HG02840 (cell line): ENCODE measurements around the gene RNF11.

ENCODE experiments used
- ATAC-seq: cut with Tn5 transposase; IDR thresholded peaks from one replicate; pipeline ENCODE4 v1.9.1; 2021; ENCODE audit warnings: mild to moderate bottlenecking, moderate library complexity, moderate number of reproducible peaks; ENCODE audit not compliant: unreplicated experiment, low FRiP score

RNF11 gene

GRCh38 chr1:51310871-51311613 is 75.0 kb downstream of the RNF11 start:
- no peak for ATAC-seq

GRCh38 chr1:51311826-51312225 is 75.8 kb downstream of the RNF11 start:
- no peak for ATAC-seq

- ATAC-seq: no peak
Measured at GRCh38 chr1:51312718-51313117, 76.6 kb downstream of the RNF11 start.

DNA sequence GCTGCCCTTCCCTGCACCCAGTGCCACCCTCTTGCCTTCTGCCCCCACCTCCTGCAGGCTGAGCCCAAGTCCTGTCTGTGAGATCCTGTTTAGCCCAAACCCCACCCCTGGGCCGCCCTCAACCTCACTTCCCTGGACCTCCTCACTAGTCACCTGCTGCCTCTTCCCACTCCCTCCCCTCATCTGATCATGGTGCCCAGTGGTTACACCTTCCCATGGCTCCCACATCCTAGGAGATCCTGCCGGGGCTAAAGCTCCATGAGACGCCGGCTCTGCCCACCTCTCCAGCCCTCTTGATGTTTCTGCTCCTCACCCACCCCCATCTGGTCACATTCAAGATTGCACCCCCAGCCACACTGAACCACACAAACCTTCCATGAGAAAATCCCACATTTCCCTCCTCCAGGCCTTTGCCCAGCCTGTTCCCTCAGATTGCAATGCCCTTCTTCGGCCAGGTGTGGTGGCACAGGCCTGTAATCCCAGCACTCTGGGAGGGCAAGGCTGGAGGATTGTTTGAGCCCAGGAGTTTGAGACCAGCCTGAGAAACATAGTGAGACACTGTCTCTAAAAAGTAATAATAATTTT is 77.3 kb downstream of the RNF11 start:
- ATAC-seq: no peak

DNA sequence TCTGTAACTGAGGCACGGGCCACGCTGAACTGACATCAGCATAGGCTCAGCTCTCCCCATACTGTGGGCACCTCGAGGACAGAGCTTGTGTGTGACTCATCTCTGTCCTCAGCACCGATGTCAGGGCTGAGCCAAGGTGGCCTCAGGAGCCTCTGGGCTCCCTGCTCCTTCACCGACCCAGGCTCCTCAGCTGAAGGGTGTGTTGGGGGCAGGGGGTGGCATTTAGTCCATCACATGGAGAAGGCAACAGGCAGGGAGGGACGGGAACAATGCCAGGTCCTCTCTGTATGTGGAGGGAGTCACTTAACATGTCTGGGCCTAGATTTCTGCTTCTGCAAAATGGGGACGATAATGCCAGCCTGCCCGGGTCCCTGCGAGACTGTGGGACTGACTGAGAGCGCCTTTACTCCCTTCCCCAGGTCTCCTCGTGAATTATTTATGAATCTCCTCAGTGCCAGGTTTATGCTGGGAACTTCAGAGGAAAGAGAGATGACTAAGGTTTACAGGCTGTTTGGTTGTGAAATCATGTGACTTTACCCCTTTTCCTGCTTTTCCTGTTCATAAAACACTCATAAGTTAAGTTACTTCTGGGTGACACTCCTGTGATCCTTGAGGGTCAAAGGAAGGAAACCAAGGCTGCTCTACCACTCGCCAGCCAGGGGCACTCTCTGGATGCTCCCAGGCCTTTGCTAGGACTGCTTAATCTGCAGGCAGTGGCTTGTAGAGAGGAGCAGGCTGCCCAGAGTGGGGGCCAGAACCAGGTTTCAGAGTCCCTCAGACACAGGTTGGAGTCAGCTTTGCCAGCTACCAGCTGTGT is 78.1 kb downstream of the RNF11 start:
- no peak for ATAC-seq

GRCh38 chr1:51314974-51315373 is 78.9 kb downstream of the RNF11 start:
- no peak for ATAC-seq

DNA sequence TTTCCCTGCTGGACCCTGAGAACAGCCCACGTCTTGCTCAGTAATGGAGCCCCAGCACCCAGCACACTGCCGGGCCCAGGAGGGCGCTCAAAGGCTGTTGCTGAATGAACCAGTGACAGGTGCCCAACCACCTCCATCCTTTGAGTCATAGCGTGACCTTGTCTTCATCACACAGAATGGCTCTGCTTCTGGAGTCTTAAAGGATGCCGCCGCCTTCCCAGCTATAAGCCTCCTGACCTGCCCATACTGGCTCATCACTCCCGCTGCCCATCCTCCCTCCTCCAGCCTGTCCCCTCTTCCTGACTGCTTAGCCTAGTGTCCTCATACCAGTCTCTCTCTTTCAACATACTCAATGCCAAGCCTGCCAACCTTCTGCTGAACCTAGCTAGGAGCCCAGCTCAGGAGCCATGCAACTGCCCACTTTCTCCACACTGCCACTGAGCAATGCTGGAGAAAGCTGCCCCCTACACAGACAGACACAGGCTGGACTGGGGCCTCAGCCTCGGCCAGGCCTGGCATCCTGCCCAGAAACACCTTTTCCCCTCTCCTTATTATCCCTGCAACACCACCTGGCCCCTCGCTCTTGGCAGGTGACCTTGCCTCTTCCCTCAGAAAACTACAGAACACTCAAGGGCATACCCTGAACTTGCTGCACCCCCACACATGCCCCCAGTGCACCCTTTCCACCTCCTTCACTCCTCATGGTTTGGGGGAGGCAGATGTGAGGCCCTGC is 80.2 kb downstream of the RNF11 start:
- no peak for ATAC-seq

GRCh38 chr1:51316846-51317120 is 80.7 kb downstream of the RNF11 start:
- no peak for ATAC-seq

GRCh38 chr1:51317798-51318197 is 81.7 kb downstream of the RNF11 start:
- ATAC-seq: no peak

DNA sequence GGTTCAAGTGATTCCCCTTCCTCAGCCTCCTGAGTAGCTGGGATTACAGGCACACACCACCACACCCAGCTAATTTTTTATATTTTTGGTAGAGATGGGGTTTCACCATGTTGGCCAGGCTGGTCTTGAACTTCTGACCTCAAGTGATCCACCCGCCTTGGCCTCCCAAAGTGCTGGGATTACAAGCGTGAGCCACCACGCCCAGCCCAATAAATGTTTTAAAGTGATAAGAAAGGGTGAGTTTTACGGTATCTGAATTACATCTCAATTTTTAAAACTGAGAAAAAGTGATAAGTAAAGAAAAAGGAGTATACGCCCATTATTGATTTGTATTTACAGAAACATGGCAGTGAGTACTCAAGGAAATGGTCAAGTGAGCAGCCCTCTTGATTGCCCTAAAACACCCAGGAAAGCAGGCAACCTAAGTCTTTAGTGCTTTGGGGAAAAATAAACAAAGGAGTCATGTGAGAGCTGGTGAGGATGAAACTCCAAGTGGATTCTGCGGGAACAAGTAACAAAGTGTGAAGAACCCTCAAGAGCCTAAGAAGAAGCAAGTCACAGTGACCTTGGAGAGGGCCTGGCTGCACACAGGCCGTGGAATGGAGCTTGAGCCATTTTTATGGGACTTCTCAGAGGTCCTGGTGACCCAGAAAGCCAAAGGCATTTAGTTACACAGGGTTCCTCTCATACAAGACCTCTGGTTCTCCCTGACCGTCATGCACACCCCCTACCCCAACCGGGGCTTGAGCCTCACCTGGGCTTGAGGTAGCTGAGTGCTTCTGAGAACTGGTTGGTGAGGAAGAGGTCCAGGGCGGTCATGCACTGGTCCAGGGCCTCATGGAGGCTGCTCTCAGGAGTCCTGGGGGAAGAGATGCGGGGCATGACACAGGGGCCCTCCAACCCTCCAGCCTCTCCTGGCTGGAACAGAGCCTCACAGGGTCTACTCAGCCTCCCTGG is 85.2 kb downstream of the RNF11 start:
- ATAC-seq: no peak

DNA sequence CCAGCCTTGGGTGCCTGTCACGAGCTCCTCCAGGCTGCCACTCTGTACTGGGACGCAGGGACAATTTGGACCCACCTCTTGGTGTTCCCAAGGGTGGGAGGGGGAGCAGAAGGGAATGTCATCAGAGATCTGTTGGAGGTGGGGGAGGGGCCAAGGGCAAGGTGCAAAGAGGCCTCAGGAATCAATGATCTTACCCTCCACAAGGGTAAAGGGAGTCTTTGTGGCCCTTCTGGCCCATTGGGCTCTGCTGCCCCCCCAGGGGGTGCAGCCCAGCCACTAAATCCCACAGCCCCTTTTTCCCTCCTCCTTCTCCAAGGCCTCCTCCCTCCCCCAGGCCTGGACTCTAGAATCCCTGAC is 85.8 kb downstream of the RNF11 start:
- ATAC-seq: no peak

- ATAC-seq: no peak
Measured at GRCh38 chr1:51322417-51323101, 86.5 kb downstream of the RNF11 start.
